ENCODE data around the gene ACOT7. TPM values are rescaled to one million over a fixed set of nuclear protein-coding genes. Genes with fewer than 3 reads are reported as not detected.
"Not testable (repeated sequence)": the region's sequence is repeated elsewhere in the genome, so short reads cannot be mapped to it uniquely, and the experiment has no call there.

Gene ACOT7
- total and polyA plus RNA-seq, 2 experiments from 2014 or later = 167 to 169 TPM

- ATAC-seq = no peak
- H3K27ac Mint-ChIP-seq = no peak overlapping the region
- Histone ChIP-seq H3K9me2 (ENCODE audit: insufficient read depth) (no peaks in the 10 kb centered on the region), H3K27ac (ENCODE audit: low read depth) (no peak overlapping the region), H3K36me3 (ENCODE audit: insufficient read depth) (no peaks in the 10 kb centered on the region), H3K79me2 (replicated peaks; ENCODE audit: insufficient read depth) (no peaks in the 10 kb centered on the region), H3K4me3 (no peak overlapping the region), H4K20me1 (replicated peaks; ENCODE audit: insufficient read depth) (0 out of 2 replicates have a peak, but pooled peaks cover 6% of the 10 kb centered on the region), H3F3A (replicated peaks; ENCODE audit: low read depth) (0 out of 2 replicates have a peak, but pooled peaks cover 3% of the 10 kb centered on the region), H3K27me3 (ENCODE audit: insufficient read depth) (no peaks in the 10 kb centered on the region), H2AFZ (no peak overlapping the region), H3K4me2 (no peak overlapping the region), H3K4me1 (ENCODE audit: insufficient read depth) (no peaks in the 10 kb centered on the region)
- no peaks in the 10 kb centered on the region; the same call in 2 of the 3 replicates for H3K4me1 Mint-ChIP-seq
- peaks cover 54% of the 10 kb centered on the region for H3K36me3 Mint-ChIP-seq (ENCODE audit: low read depth)
- no peak overlapping the region for H3K4me3 Mint-ChIP-seq
- TF ChIP-seq EZH2 (IDR thresholded peaks at IDR 0.05; ENCODE audit: low read depth, unreplicated experiment) = no peak
- peaks cover 38% of the 10 kb centered on the region for H3K9me3 Mint-ChIP-seq
- DNase-seq (ENCODE audit: low spot score) = no peak
- H3K27me3 Mint-ChIP-seq (ENCODE audit: insufficient read depth, low read depth, poor library complexity) = peaks cover 10% of the 10 kb centered on the region
These were observed 84.0 kb downstream of the ACOT7 start for GRCh38 chr1:6309564-6309963.

DNA sequence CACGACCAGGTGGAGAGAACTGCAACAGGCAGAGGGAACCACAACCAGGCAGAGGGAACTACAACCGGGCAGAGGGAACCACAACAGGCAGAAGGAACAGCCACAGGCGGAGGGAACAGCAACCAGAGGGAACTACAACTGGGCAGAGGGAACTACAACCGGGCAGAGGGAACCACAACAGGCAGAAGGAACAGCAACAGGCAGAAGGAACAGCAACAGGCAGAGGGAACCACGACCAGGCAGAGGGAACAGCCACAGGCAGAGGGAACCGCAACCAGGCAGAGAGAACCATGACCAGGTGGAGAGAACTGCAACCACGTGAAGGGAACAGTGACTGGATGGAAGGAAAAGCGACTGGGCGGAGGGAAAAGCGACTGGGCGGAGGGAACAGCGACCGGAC is 85.1 kb downstream of the ACOT7 start:
- Histone ChIP-seq H3K27ac (ENCODE audit: low read depth) (no peak overlapping the region), H3K36me3 (ENCODE audit: insufficient read depth) (no peaks in the 10 kb centered on the region), H3K4me1 (ENCODE audit: insufficient read depth) (no peaks in the 10 kb centered on the region), H3K27me3 (ENCODE audit: insufficient read depth) (no peaks in the 10 kb centered on the region), H2AFZ (no peak overlapping the region), H3F3A (replicated peaks; ENCODE audit: low read depth) (0 out of 2 replicates have a peak, but pooled peaks cover 1% of the 10 kb centered on the region), H3K4me2 (no peak overlapping the region), H3K4me3 (no peak overlapping the region), H3K9me2 (ENCODE audit: insufficient read depth) (no peaks in the 10 kb centered on the region), H4K20me1 (replicated peaks; ENCODE audit: insufficient read depth) (peaks cover 6% of the 10 kb centered on the region; the same call in 1 of the 2 replicates), H3K79me2 (replicated peaks; ENCODE audit: insufficient read depth) (no peaks in the 10 kb centered on the region)
- Mint-ChIP-seq H3K9me3 (peaks cover 38% of the 10 kb centered on the region), H3K36me3 (ENCODE audit: low read depth) (peaks cover 60% of the 10 kb centered on the region), H3K4me1 (no peaks in the 10 kb centered on the region; the same call in 2 of the 3 replicates), H3K27ac (no peak overlapping the region), H3K4me3 (no peak overlapping the region), H3K27me3 (ENCODE audit: insufficient read depth, low read depth, poor library complexity) (peaks cover 10% of the 10 kb centered on the region)
- TF ChIP-seq ZNF114 (CRISPR knock-in tag; IDR thresholded peaks at IDR 0.05) (no peak), STAT1 (IDR thresholded peaks at IDR 0.05; ENCODE audit: unreplicated experiment) (no peak), EZH2 (IDR thresholded peaks at IDR 0.05; ENCODE audit: low read depth, unreplicated experiment) (no peak), NANOG (IDR thresholded peaks at IDR 0.05; ENCODE audit: borderline replicate concordance) (no peak), JUNB (IDR thresholded peaks at IDR 0.05; ENCODE audit: unreplicated experiment) (no peak)
- no peak for ATAC-seq
- DNase-seq (ENCODE audit: low spot score) = no peak

- not testable (repeated sequence) for DNase-seq (ENCODE audit: low spot score); H4K20me1 ChIP-seq (replicated peaks; ENCODE audit: insufficient read depth); H3K79me2 ChIP-seq (replicated peaks; ENCODE audit: insufficient read depth); H3K4me2 ChIP-seq; H3K4me3 ChIP-seq; H3F3A ChIP-seq (replicated peaks; ENCODE audit: low read depth); H3K27me3 Mint-ChIP-seq (ENCODE audit: insufficient read depth, low read depth, poor library complexity); H3K36me3 ChIP-seq (ENCODE audit: insufficient read depth); H2AFZ ChIP-seq; ATAC-seq; H3K27ac Mint-ChIP-seq; H3K4me1 Mint-ChIP-seq; H3K4me3 Mint-ChIP-seq; H3K9me2 ChIP-seq (ENCODE audit: insufficient read depth); H3K27me3 ChIP-seq (ENCODE audit: insufficient read depth); H3K27ac ChIP-seq (ENCODE audit: low read depth); H3K4me1 ChIP-seq (ENCODE audit: insufficient read depth)
- H3K9me3 Mint-ChIP-seq = peaks cover 38% of the 10 kb centered on the region
- H3K36me3 Mint-ChIP-seq (ENCODE audit: low read depth) = peaks cover 63% of the 10 kb centered on the region
These were observed 85.9 kb downstream of the ACOT7 start for GRCh38 chr1:6307682-6308081.

GRCh38 chr1:6307099-6307498 is 86.5 kb downstream of the ACOT7 start:
- ATAC-seq (no peak), DNase-seq (ENCODE audit: low spot score) (no peak)
- Histone ChIP-seq H3K4me2 (no peak overlapping the region), H3K36me3 (ENCODE audit: insufficient read depth) (no peaks in the 10 kb centered on the region), H3K4me3 (no peak overlapping the region), H3K9me2 (ENCODE audit: insufficient read depth) (no peaks in the 10 kb centered on the region), H4K20me1 (replicated peaks; ENCODE audit: insufficient read depth) (no peaks in the 10 kb centered on the region; the same call in 1 of the 2 replicates), H3K79me2 (replicated peaks; ENCODE audit: insufficient read depth) (no peaks in the 10 kb centered on the region), H3F3A (replicated peaks; ENCODE audit: low read depth) (no peaks in the 10 kb centered on the region), H3K27me3 (ENCODE audit: insufficient read depth) (no peaks in the 10 kb centered on the region), H3K4me1 (ENCODE audit: insufficient read depth) (no peaks in the 10 kb centered on the region), H2AFZ (no peak overlapping the region), H3K27ac (ENCODE audit: low read depth) (no peak overlapping the region)
- no peak overlapping the region; the same call in 2 of the 3 replicates for H3K4me3 Mint-ChIP-seq
- no peaks in the 10 kb centered on the region; the same call in 2 of the 3 replicates for H3K4me1 Mint-ChIP-seq
- H3K27ac Mint-ChIP-seq = no peak overlapping the region
- H3K9me3 Mint-ChIP-seq = peaks cover 38% of the 10 kb centered on the region
- peaks cover 63% of the 10 kb centered on the region for H3K36me3 Mint-ChIP-seq (ENCODE audit: low read depth)
- H3K27me3 Mint-ChIP-seq (ENCODE audit: insufficient read depth, low read depth, poor library complexity) = peaks cover 8% of the 10 kb centered on the region
- TF ChIP-seq, protein P1, sequence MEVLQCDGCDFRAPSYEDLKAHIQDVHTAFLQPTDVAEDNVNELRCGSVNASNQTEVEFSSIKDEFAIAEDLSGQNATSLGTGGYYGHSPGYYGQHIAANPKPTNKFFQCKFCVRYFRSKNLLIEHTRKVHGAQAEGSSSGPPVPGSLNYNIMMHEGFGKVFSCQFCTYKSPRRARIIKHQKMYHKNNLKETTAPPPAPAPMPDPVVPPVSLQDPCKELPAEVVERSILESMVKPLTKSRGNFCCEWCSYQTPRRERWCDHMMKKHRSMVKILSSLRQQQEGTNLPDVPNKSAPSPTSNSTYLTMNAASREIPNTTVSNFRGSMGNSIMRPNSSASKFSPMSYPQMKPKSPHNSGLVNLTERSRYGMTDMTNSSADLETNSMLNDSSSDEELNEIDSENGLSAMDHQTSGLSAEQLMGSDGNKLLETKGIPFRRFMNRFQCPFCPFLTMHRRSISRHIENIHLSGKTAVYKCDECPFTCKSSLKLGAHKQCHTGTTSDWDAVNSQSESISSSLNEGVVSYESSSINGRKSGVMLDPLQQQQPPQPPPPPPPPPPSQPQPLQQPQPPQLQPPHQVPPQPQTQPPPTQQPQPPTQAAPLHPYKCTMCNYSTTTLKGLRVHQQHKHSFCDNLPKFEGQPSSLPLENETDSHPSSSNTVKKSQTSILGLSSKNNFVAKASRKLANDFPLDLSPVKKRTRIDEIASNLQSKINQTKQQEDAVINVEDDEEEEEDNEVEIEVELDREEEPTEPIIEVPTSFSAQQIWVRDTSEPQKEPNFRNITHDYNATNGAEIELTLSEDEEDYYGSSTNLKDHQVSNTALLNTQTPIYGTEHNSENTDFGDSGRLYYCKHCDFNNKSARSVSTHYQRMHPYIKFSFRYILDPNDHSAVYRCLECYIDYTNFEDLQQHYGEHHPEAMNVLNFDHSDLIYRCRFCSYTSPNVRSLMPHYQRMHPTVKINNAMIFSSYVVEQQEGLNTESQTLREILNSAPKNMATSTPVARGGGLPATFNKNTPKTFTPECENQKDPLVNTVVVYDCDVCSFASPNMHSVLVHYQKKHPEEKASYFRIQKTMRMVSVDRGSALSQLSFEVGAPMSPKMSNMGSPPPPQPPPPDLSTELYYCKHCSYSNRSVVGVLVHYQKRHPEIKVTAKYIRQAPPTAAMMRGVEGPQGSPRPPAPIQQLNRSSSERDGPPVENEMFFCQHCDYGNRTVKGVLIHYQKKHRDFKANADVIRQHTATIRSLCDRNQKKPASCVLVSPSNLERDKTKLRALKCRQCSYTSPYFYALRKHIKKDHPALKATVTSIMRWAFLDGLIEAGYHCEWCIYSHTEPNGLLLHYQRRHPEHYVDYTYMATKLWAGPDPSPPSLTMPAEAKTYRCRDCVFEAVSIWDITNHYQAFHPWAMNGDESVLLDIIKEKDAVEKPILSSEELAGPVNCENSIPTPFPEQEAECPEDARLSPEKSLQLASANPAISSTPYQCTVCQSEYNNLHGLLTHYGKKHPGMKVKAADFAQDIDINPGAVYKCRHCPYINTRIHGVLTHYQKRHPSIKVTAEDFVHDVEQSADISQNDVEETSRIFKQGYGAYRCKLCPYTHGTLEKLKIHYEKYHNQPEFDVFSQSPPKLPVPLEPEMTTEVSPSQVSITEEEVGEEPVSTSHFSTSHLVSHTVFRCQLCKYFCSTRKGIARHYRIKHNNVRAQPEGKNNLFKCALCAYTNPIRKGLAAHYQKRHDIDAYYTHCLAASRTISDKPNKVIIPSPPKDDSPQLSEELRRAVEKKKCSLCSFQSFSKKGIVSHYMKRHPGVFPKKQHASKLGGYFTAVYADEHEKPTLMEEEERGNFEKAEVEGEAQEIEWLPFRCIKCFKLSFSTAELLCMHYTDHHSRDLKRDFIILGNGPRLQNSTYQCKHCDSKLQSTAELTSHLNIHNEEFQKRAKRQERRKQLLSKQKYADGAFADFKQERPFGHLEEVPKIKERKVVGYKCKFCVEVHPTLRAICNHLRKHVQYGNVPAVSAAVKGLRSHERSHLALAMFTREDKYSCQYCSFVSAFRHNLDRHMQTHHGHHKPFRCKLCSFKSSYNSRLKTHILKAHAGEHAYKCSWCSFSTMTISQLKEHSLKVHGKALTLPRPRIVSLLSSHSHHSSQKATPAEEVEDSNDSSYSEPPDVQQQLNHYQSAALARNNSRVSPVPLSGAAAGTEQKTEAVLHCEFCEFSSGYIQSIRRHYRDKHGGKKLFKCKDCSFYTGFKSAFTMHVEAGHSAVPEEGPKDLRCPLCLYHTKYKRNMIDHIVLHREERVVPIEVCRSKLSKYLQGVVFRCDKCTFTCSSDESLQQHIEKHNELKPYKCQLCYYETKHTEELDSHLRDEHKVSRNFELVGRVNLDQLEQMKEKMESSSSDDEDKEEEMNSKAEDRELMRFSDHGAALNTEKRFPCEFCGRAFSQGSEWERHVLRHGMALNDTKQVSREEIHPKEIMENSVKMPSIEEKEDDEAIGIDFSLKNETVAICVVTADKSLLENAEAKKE (CRISPR knock-in tag; IDR thresholded peaks at IDR 0.05) = no peak
- TF ChIP-seq ZNF114 (CRISPR knock-in tag; IDR thresholded peaks at IDR 0.05) = no peak

All from GM23338 (cell line).